Fibroblast of the aortic adventitia (primary cell): Measurements from ENCODE around the gene CABLES2. TPM values are rescaled to one million over a fixed set of nuclear protein-coding genes. Genes with fewer than 3 reads are reported as not detected.

Experiments used
- DNase-seq: peaks from one replicate; pipeline ENCODE4 v3.0.0-alpha.2; 2010; ENCODE audit warnings: low read depth
- H3K4me3 ChIP-seq: 2 replicates; pipeline ENCODE4 v1.5.1; 2011; ENCODE audit warnings: low read depth, mild to moderate bottlenecking, control low read depth, low read length, moderate library complexity
- CTCF ChIP-seq: IDR thresholded peaks from 2 replicates; pipeline ENCODE4 v1.5.1; 2011; ENCODE audit warnings: mild to moderate bottlenecking, low read length, control low read depth, inconsistent platforms; ENCODE audit not compliant: insufficient read depth
- total RNA-seq: library from RNA; depleted of rRNA; stranded (reverse); fragments of >200 nt; gene quantifications from 2 replicates; pipeline ENCODE4 v1.2.3, GENCODE V29; 2012; ENCODE audit warnings: low replicate concordance

Gene CABLES2
- total RNA-seq, 1 donor, result 4.3 TPM

- no peak overlapping the region for H3K4me3 ChIP-seq
- no peak for TF ChIP-seq CTCF
- DNase-seq, result no peak
Measured at GRCh38 chr20:62395311-62396242, 11.5 kb downstream of the CABLES2 start.

DNA sequence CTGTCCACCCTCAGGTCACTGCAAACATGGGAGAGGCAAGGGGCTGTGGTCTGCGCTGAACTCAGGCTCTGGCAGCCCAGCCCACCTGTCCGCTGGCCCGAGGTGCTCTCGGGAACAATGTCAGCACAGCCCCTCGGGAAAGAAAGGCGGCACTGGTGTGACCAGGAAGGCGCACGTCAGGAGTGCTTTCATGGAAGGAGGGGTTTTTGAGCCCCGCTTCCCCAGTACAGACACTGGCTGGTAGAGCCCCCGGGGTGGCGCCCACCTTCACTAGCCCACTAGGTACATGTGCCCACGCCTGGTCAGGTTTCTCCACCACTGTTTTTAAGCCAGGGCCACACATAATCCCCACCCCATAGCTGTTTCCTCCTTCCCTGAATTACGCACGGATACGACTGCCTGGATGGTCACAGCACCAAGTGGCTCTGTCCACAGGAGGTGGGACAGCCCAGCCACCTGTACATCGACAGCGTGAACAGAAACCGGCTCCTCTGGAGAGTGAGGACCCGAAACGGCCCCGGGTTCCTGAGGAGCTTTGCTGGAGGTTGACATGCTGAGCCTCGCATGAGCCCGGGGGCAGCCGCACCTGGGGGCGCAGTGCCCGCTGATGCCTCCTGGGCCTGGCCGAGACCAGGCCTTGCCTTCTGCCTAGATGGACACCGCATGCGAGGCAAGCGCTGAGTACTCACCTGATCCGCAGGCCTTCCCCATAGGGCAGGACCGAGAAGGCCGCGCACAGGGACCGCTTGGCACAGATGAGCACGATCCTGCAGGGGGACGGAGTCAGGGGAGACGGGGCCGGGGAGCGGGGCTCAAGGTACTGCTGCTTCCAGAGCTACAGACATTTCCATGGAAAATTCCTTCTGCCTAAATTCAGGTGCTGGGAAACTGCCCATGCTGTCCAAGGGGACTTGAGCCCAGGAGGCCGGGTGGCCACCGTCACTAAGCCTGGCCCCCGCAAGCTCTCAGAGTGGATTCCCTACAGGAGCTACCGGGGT is 12.5 kb downstream of the CABLES2 start:
- no peak overlapping the region for H3K4me3 ChIP-seq
- no peak for TF ChIP-seq CTCF
- DNase-seq, result no peak

DNA sequence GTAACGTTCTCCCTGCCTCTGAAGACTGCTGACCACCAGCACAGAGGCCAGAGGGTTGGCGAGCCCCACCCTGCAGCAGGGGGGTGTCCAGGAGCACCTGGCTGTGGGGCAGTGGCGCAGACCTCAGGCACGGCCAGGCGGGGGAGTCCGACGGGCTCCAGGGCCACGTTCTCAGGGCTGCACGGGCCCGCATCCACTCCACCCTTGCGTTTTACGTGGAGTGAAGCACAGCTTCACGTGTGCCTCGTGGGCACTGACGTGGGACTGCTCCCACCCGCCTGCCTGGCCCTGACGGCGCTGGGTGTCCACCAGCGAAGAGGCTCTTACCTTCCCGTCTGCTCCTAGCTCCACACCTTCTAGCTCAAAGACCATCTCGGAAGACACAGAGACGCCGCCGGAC is 13.3 kb downstream of the CABLES2 start:
- H3K4me3 ChIP-seq, result no peak overlapping the region
- no peak for TF ChIP-seq CTCF
- DNase-seq, result no peak

GRCh38 chr20:62393335-62393665 is 13.8 kb downstream of the CABLES2 start:
- DNase-seq, result no peak
- no peak for TF ChIP-seq CTCF
- H3K4me3 ChIP-seq, result no peak overlapping the region

GRCh38 chr20:62392621-62393334 is 14.3 kb downstream of the CABLES2 start:
- no peak for DNase-seq
- TF ChIP-seq CTCF, result no peak

DNA sequence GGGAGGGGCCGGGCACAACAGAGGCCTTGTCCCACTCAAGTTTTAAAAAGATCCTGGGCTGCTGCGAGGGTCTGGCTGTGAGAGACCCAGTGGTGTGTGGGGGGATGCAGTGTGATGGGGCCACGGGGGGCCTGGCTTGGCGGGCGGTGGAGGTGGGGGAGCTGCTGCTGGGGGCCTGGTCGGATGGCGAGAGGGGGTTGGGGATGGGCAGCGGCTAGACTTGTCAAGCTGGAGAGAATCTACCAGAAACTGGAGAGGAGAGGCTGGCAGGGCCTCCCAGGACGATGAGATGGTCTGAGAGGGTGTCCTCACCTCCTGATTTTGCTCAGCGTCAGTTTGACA is 15.0 kb downstream of the CABLES2 start:
- no peak overlapping the region for H3K4me3 ChIP-seq
- no peak for DNase-seq
- TF ChIP-seq CTCF, result no peak

More at GRCh38 chr20:62392621-62393334, 14.3 kb downstream of the CABLES2 start:
- H3K4me3 ChIP-seq, result no peak overlapping the region
